Gastroesophageal sphincter (tissue), 4 donors: ENCODE measurements around the gene IKZF1. TPM values are rescaled to one million over a fixed set of nuclear protein-coding genes. Genes with fewer than 3 reads are reported as not detected.

Source experiments
- ATAC-seq: fragments of 150-250 bp; one replicate; pipeline ENCODE4 v1.9.1; 2016; ENCODE audit warnings: mild to moderate bottlenecking, moderate library complexity
- H3K27ac ChIP-seq, 4 donors: fragments of 200-600 bp; sonication (generic) in 3 of 4; 1 replicate in 3 of 4; 2 replicates in 1 of 4; pipeline ENCODE4 v1.5.1; 2016 to 2019
- H3K27me3 ChIP-seq: fragments of 200-600 bp; sonication (generic); one replicate; pipeline ENCODE4 v1.5.1; 2019
- H3K36me3 ChIP-seq, 2 donors: fragments of 200-600 bp; sonication (generic); one replicate each; pipeline ENCODE4 v1.5.1; 2019; ENCODE audit warnings: control low read depth in 1 of 2
- H3K4me1 ChIP-seq, 3 donors: fragments of 200-600 bp; sonication (generic); 1 replicate in 2 of 3; 2 replicates in 1 of 3; pipeline ENCODE4 v1.5.1; 2016 to 2019; ENCODE audit warnings: control low read depth in 2 of 3
- H3K4me3 ChIP-seq, 2 donors: fragments of 200-600 bp; sonication (generic); one replicate each; pipeline ENCODE4 v1.5.1; 2019; ENCODE audit warnings: mild to moderate bottlenecking in 1 of 2, moderate library complexity in 1 of 2
- H3K9me3 ChIP-seq, 3 donors: fragments of 200-600 bp; sonication (generic); one replicate each; pipeline ENCODE4 v1.5.1; 2017 to 2019; ENCODE audit warnings: control low read depth in 2 of 3
- CTCF ChIP-seq, 4 experiments: fragments of 200-600 bp in 2 of 4; fragments of 450-650 bp in 2 of 4; sonication (generic) in 1 of 4; IDR thresholded peaks; one replicate each; pipeline ENCODE4 v1.5.1; 2017 to 2019; ENCODE audit warnings: antibody characterized with exemption in 4 of 4, mild to moderate bottlenecking in 2 of 4, moderate library complexity in 2 of 4
- EP300 ChIP-seq: sonication (generic); formaldehyde crosslinking; IDR thresholded peaks from one replicate; pipeline ENCODE4 v1.6.1; 2017; ENCODE audit warnings: antibody characterized with exemption, mild to moderate bottlenecking
- POLR2A ChIP-seq, 2 donors: fragments of 450-650 bp; IDR thresholded peaks; one replicate each; pipeline ENCODE4 v1.6.1; 2017; ENCODE audit warnings: antibody characterized with exemption in 2 of 2, mild to moderate bottlenecking in 2 of 2, moderate library complexity in 1 of 2
- POLR2AphosphoS5 ChIP-seq: sonication (generic); formaldehyde crosslinking; IDR thresholded peaks from one replicate; pipeline ENCODE4 v1.6.1; 2017; ENCODE audit warnings: antibody characterized with exemption
- WGBS, 2 donors: methylation state at CpG; one replicate each; pipeline ENCODE4 v1.1.5; 2018; ENCODE audit warnings: low coverage in 1 of 2; 5-methylcytosine and 5-hydroxymethylcytosine counted together
- total RNA-seq, 4 donors: library from RNA; depleted of rRNA; stranded (reverse); fragments of >200 nt; gene quantifications; one replicate each; pipeline ENCODE4 v1.1.0, GENCODE V29; 2016

The IKZF1 gene
- total RNA-seq, 4 donors from 2014 or later = 2.5 to 14.1 (median 5.9) TPM

GRCh38 chr7:50287129-50287528 lies 17.4 kb upstream of the IKZF1 start:
- Histone ChIP-seq H3K27ac (no peak overlapping the region), H3K4me3 (no peak overlapping the region), H3K9me3 (no peaks in the 10 kb centered on the region), H3K4me1 (no peaks in the 10 kb centered on the region), H3K36me3 (no peaks in the 10 kb centered on the region), H3K27me3 (peaks cover 6% of the 10 kb centered on the region)
- 67 to 86% methylated on average over 1 of the region's 1 CpG for WGBS, 2 donors
- ATAC-seq = no peak
- TF ChIP-seq POLR2A (IDR thresholded peaks at IDR 0.05) (no peak), POLR2AphosphoS5 (no peak), CTCF (IDR thresholded peaks at IDR 0.05) (no peak), EP300 (no peak)

GRCh38 chr7:50292165-50292757 lies 12.3 kb upstream of the IKZF1 start:
- Histone ChIP-seq H3K36me3 (no peaks in the 10 kb centered on the region), H3K27me3 (no peaks in the 10 kb centered on the region), H3K4me3 (no peak overlapping the region), H3K9me3 (no peaks in the 10 kb centered on the region), H3K27ac (no peak overlapping the region), H3K4me1 (no peaks in the 10 kb centered on the region)
- TF ChIP-seq POLR2A (IDR thresholded peaks at IDR 0.05) (no peak), CTCF (IDR thresholded peaks at IDR 0.05) (no peak), POLR2AphosphoS5 (no peak), EP300 (no peak)
- ATAC-seq = no peak

- TF ChIP-seq POLR2AphosphoS5 = no peak
- TF ChIP-seq POLR2A (IDR thresholded peaks at IDR 0.05) = no peak
- TF ChIP-seq EP300 = no peak
- TF ChIP-seq CTCF (IDR thresholded peaks at IDR 0.05) = no peak
- Histone ChIP-seq H3K9me3 (no peaks in the 10 kb centered on the region), H3K4me3 (no peak overlapping the region), H3K27ac (no peak overlapping the region), H3K4me1 (no peaks in the 10 kb centered on the region), H3K36me3 (no peaks in the 10 kb centered on the region), H3K27me3 (no peaks in the 10 kb centered on the region)
- no peak for ATAC-seq
Observed at GRCh38 chr7:50292763-50293162, 11.8 kb upstream of the IKZF1 start.

GRCh38 chr7:50293509-50294179 lies 10.9 kb upstream of the IKZF1 start:
- H3K36me3 ChIP-seq = no peaks in the 10 kb centered on the region
- H3K4me3 ChIP-seq = no peak overlapping the region
- H3K27me3 ChIP-seq = no peaks in the 10 kb centered on the region
- H3K27ac ChIP-seq = no peak overlapping the region
- no peaks in the 10 kb centered on the region for H3K4me1 ChIP-seq
- 80 to 83% methylated on average over 5 to 7 of the region's 7 CpGs for WGBS, 2 donors
- no peak for TF ChIP-seq POLR2A (IDR thresholded peaks at IDR 0.05)
- no peak for TF ChIP-seq EP300
- TF ChIP-seq CTCF (IDR thresholded peaks at IDR 0.05) = no peak
- TF ChIP-seq POLR2AphosphoS5 = no peak
- no peaks in the 10 kb centered on the region for H3K9me3 ChIP-seq
- ATAC-seq = no peak

GRCh38 chr7:50295133-50295532 lies 9.4 kb upstream of the IKZF1 start:
- no peak overlapping the region for H3K27ac ChIP-seq
- 42 to 55% methylated on average over 4 to 5 of the region's 5 CpGs for WGBS, 2 donors
- no peak overlapping the region for H3K4me3 ChIP-seq
- no peaks in the 10 kb centered on the region for H3K4me1 ChIP-seq
- H3K27me3 ChIP-seq = no peaks in the 10 kb centered on the region
- TF ChIP-seq EP300 (no peak), POLR2AphosphoS5 (no peak), POLR2A (IDR thresholded peaks at IDR 0.05) (no peak), CTCF (IDR thresholded peaks at IDR 0.05) (no peak)
- no peaks in the 10 kb centered on the region for H3K9me3 ChIP-seq
- ATAC-seq = no peak
- H3K36me3 ChIP-seq = no peaks in the 10 kb centered on the region
